Stomach (tissue), 4 donors: ENCODE results near the gene CELA2A.

Experiments used
- POLR2AphosphoS5 ChIP-seq, 3 donors: sonication (generic); formaldehyde crosslinking; IDR thresholded peaks; one replicate each; pipeline ENCODE4 v1.6.1; 2016; ENCODE audit warnings: antibody characterized with exemption in 3 of 3
- TF ChIP-seq, protein P1 (sequence below), 7 experiments: fragments of 450-650 bp in 4 of 7; fragments of 200-600 bp in 3 of 7; sonication (generic) in 3 of 7; IDR thresholded peaks; one replicate each; pipeline ENCODE4 v1.5.1; 2016 to 2019; ENCODE audit warnings: antibody characterized with exemption in 7 of 7, control low read depth in 2 of 7, mild to moderate bottlenecking in 1 of 7

DNA sequence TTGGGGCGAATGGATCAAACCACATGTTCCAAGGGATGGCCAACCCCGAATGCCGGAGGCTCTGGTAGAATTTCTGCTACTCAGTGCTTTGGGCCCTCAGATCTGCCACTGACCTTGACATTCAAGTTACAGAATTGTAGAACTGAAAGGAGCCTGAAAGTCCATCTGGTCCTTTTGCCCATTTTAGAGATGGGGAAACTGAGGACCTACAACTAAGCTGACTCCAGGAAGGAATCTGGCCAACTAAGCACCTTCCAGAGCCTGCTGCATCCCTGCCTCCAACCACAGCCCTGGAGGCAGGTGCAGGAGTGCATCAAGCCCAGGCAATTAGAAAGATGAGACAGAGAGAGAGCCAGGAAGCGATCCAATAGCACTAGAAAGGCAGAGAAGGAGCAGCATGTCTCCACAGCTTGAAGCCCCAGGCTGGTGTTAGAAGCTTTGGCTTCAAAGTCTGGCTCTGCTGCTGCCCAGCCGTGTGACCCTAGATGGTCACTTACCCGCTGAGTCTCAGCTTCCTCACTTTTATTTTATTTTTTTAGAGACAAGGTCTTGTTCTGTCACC lies 19.6 kb upstream of the CELA2A start:
- TF ChIP-seq, protein P1, sequence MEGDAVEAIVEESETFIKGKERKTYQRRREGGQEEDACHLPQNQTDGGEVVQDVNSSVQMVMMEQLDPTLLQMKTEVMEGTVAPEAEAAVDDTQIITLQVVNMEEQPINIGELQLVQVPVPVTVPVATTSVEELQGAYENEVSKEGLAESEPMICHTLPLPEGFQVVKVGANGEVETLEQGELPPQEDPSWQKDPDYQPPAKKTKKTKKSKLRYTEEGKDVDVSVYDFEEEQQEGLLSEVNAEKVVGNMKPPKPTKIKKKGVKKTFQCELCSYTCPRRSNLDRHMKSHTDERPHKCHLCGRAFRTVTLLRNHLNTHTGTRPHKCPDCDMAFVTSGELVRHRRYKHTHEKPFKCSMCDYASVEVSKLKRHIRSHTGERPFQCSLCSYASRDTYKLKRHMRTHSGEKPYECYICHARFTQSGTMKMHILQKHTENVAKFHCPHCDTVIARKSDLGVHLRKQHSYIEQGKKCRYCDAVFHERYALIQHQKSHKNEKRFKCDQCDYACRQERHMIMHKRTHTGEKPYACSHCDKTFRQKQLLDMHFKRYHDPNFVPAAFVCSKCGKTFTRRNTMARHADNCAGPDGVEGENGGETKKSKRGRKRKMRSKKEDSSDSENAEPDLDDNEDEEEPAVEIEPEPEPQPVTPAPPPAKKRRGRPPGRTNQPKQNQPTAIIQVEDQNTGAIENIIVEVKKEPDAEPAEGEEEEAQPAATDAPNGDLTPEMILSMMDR (IDR thresholded peaks at IDR 0.05), result no peak
- TF ChIP-seq POLR2AphosphoS5 (IDR thresholded peaks at IDR 0.05), result no peak
